Neural progenitor cell (in vitro differentiated cells): Measurements from ENCODE around the gene CREB3. TPM values are rescaled to one million over a fixed set of nuclear protein-coding genes. Genes with fewer than 3 reads are reported as not detected.

ENCODE experiments used
- DNase-seq: peaks from one replicate; pipeline ENCODE4 v3.0.0-alpha.2; 2016; ENCODE audit warnings: low spot score
- H2AFZ ChIP-seq: fragments of 200-600 bp; sonication (generic); replicated peaks from 2 replicates; pipeline ENCODE4 v1.6.1; 2016; ENCODE audit warnings: antibody characterized with exemption
- H3F3A ChIP-seq: fragments of 200-600 bp; sonication (generic); 2 replicates; pipeline ENCODE4 v1.6.1; 2016; ENCODE audit warnings: antibody characterized with exemption, low read depth
- H3K27ac ChIP-seq: fragments of 200-600 bp; sonication (generic); 2 replicates; pipeline ENCODE4 v1.5.1; 2016; ENCODE audit warnings: mild to moderate bottlenecking
- H3K27me3 ChIP-seq: fragments of 200-600 bp; sonication (generic); 2 replicates; pipeline ENCODE4 v1.6.1; 2016; ENCODE audit warnings: mild to moderate bottlenecking, moderate library complexity
- H3K36me3 ChIP-seq: fragments of 200-600 bp; sonication (generic); 2 replicates; pipeline ENCODE4 v1.5.1; 2016
- H3K4me1 ChIP-seq: fragments of 200-600 bp; sonication (generic); 2 replicates; pipeline ENCODE4 v1.6.1; 2016; ENCODE audit warnings: mixed run types
- H3K4me2 ChIP-seq: fragments of 200-600 bp; sonication (generic); 2 replicates; pipeline ENCODE4 v1.6.1; 2016
- H3K4me3 ChIP-seq: fragments of 200-600 bp; sonication (generic); 2 replicates; pipeline ENCODE4 v1.5.1; 2016
- H3K79me2 ChIP-seq: fragments of 200-600 bp; sonication (generic); 2 replicates; pipeline ENCODE4 v1.6.1; 2016; ENCODE audit warnings: low read depth
- H3K9ac ChIP-seq: fragments of 200-600 bp; sonication (generic); 2 replicates; pipeline ENCODE4 v1.6.1; 2016
- H3K9me3 ChIP-seq: fragments of 200-600 bp; sonication (generic); 2 replicates; pipeline ENCODE4 v1.5.1; 2016; ENCODE audit warnings: low read depth
- H4K20me1 ChIP-seq: fragments of 200-600 bp; sonication (generic); 2 replicates; pipeline ENCODE4 v1.6.1; 2016; ENCODE audit warnings: low read depth
- H3K27ac Mint-ChIP-seq: 3 replicates; pipeline ENCODE4 v1.8.0; 2021; ENCODE audit warnings: mixed read lengths
- H3K27me3 Mint-ChIP-seq: 2 replicates; pipeline ENCODE4 v1.8.0; 2022; ENCODE audit warnings: low read depth, mild to moderate bottlenecking, inconsistent platforms, moderate library complexity, mixed read lengths; ENCODE audit not compliant: insufficient read depth
- H3K36me3 Mint-ChIP-seq: 3 replicates; pipeline ENCODE4 v1.8.0; 2021; ENCODE audit warnings: mixed read lengths
- H3K4me1 Mint-ChIP-seq: 3 replicates; pipeline ENCODE4 v1.8.0; 2021; ENCODE audit warnings: mixed read lengths
- H3K4me3 Mint-ChIP-seq: 3 replicates; pipeline ENCODE4 v1.8.0; 2021; ENCODE audit warnings: mild to moderate bottlenecking, moderate library complexity, mixed read lengths
- H3K9me3 Mint-ChIP-seq: 3 replicates; pipeline ENCODE4 v1.8.0; 2020; ENCODE audit warnings: mixed read lengths
- CTCF ChIP-seq: fragments of 200-600 bp; sonication (generic); IDR thresholded peaks from 2 replicates; pipeline ENCODE4 v1.5.1; 2017; ENCODE audit warnings: antibody characterized with exemption, mild to moderate bottlenecking
- EZH2 ChIP-seq: fragments of 200-600 bp; sonication (generic); IDR thresholded peaks from 2 replicates; pipeline ENCODE4 v1.6.1; 2017; ENCODE audit warnings: antibody characterized with exemption, mild to moderate bottlenecking, moderate library complexity
- EZH2phosphoT487 ChIP-seq: fragments of 200-600 bp; sonication (generic); IDR thresholded peaks from 2 replicates; pipeline ENCODE4 v1.6.1; 2017; ENCODE audit warnings: antibody characterized with exemption
- total RNA-seq: library from RNA; depleted of rRNA; stranded (reverse); fragments of >200 nt; gene quantifications from 2 replicates; pipeline ENCODE4 v1.2.3, GENCODE V29; 2015; ENCODE audit warnings: low replicate concordance

CREB3 gene
- total RNA-seq, 1 donor from 2014 or later: 27.9 TPM

GRCh38 chr9:35702696-35703095 lies 29.8 kb upstream of the CREB3 start:
- Histone ChIP-seq H3K9ac (no peak overlapping the region), H3K36me3 (no peaks in the 10 kb centered on the region), H3K4me3 (no peak overlapping the region), H3K79me2 (no peaks in the 10 kb centered on the region), H2AFZ (no peak overlapping the region), H3K9me3 (no peaks in the 10 kb centered on the region), H3K4me1 (no peaks in the 10 kb centered on the region), H4K20me1 (no peaks in the 10 kb centered on the region), H3F3A (no peaks in the 10 kb centered on the region), H3K4me2 (no peak overlapping the region), H3K27me3 (no peaks in the 10 kb centered on the region), H3K27ac (no peak overlapping the region)
- peaks cover 4% of the 10 kb centered on the region for H3K27me3 Mint-ChIP-seq
- no peak for TF ChIP-seq EZH2phosphoT487
- TF ChIP-seq CTCF: no peak
- no peak for TF ChIP-seq EZH2
- H3K36me3 Mint-ChIP-seq: peaks cover 33% of the 10 kb centered on the region
- H3K27ac Mint-ChIP-seq: no peak overlapping the region
- no peak for DNase-seq
- no peaks in the 10 kb centered on the region for H3K9me3 Mint-ChIP-seq
- H3K4me1 Mint-ChIP-seq: no peaks in the 10 kb centered on the region
- H3K4me3 Mint-ChIP-seq: no peak overlapping the region

DNA sequence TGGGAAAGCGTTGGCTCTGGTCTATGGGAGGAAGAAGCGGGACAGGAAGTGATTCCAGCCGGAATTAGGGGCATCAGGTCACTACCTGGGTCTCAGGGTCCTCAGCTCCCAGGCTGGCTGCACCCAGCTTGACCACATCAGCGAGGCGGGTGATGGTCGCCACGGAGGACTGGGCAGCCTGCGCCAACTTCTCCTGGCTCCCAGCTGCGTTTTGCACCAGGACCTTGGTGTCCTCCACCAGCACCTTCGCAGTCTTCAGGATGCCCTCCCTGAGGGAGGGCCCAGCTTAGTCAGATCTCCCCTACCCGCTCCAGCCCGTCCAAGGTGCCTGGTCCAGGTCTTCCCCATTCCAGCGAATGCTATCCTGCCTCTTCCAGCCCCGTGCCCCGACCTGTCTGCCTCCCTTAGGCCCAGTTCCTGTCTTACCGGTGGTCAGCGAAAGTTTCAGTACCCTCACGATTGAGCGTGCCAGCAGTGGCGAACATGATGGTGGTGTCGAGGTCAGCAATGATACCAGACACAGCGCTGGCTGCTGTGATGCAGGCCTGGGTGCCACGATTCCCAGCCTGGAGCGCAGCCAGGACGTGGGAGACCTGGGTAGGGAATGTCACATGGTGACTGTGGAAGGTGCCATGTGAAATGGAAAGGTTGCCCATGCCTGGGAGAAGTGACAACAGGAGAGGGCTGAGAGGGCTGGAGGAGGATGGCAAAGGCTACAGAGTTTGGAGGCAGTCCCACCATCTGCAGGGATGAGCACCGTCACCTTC lies 28.4 kb upstream of the CREB3 start:
- no peaks in the 10 kb centered on the region for H3K4me1 Mint-ChIP-seq
- Histone ChIP-seq H3K4me3 (no peak overlapping the region), H3K27me3 (no peaks in the 10 kb centered on the region), H3K36me3 (no peaks in the 10 kb centered on the region), H3F3A (no peaks in the 10 kb centered on the region), H3K9me3 (no peaks in the 10 kb centered on the region), H3K27ac (no peak overlapping the region), H4K20me1 (no peaks in the 10 kb centered on the region), H2AFZ (no peak overlapping the region), H3K4me2 (no peak overlapping the region), H3K79me2 (no peaks in the 10 kb centered on the region), H3K9ac (no peak overlapping the region), H3K4me1 (no peaks in the 10 kb centered on the region)
- no peak for DNase-seq
- H3K27ac Mint-ChIP-seq: no peak overlapping the region
- H3K36me3 Mint-ChIP-seq: peaks cover 31% of the 10 kb centered on the region
- H3K9me3 Mint-ChIP-seq: no peaks in the 10 kb centered on the region
- no peak for TF ChIP-seq CTCF
- TF ChIP-seq EZH2phosphoT487: no peak
- TF ChIP-seq EZH2: no peak
- H3K27me3 Mint-ChIP-seq: peaks cover 4% of the 10 kb centered on the region
- no peak overlapping the region for H3K4me3 Mint-ChIP-seq

DNA sequence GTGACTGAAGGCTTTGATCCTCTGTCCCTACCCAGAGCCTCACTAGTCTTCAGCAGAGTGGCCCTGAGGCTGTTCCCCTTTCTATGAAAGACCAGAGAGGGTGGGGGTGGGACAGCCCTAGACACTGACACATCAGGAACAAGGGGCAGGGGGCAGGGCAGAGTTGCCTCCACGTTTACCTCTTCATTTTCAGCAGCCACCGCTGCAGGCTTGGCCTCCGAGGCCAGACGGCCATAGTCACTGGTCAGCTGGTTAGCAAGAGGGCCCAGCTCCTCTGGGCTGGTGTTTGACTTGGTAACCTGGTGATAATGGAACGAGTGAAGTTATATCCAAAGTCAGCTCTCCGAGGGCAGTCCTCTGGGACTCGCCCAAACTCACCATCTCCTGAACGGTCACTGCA lies 27.1 kb upstream of the CREB3 start:
- Mint-ChIP-seq H3K36me3 (peaks cover 34% of the 10 kb centered on the region), H3K9me3 (no peaks in the 10 kb centered on the region), H3K4me1 (no peaks in the 10 kb centered on the region), H3K27me3 (peaks cover 4% of the 10 kb centered on the region), H3K4me3 (no peak overlapping the region), H3K27ac (no peak overlapping the region)
- H3K36me3 ChIP-seq: no peaks in the 10 kb centered on the region
- H3K4me1 ChIP-seq: no peaks in the 10 kb centered on the region
- DNase-seq: no peak
- no peaks in the 10 kb centered on the region for H3K27me3 ChIP-seq
- H3F3A ChIP-seq: no peaks in the 10 kb centered on the region
- H3K9ac ChIP-seq: no peak overlapping the region
- TF ChIP-seq CTCF (no peak), EZH2 (no peak), EZH2phosphoT487 (no peak)
- H3K79me2 ChIP-seq: no peaks in the 10 kb centered on the region
- H3K4me2 ChIP-seq: no peak overlapping the region
- H3K4me3 ChIP-seq: no peak overlapping the region
- no peaks in the 10 kb centered on the region for H3K9me3 ChIP-seq
- no peak overlapping the region for H2AFZ ChIP-seq
- H4K20me1 ChIP-seq: no peaks in the 10 kb centered on the region
- no peak overlapping the region for H3K27ac ChIP-seq
